ENCODE measurements around the gene SBF2. TPM values are rescaled to one million over a fixed set of nuclear protein-coding genes. Genes with fewer than 3 reads are reported as not detected.

SBF2 gene
- total RNA-seq, 4 donors from 2014 or later: 20.6 to 48.6 (median 26.0) TPM

GRCh38 chr11:9973921-9974320 lies 320.1 kb downstream of the SBF2 start:
- Histone ChIP-seq H3K36me3 (peaks cover 0 to 4% (median 0%) of the 10 kb centered on the region in 3 donors), H3K9me3 (no peaks in the 10 kb centered on the region), H3K4me3 (no peak overlapping the region), H3K4me1 (peaks cover 0 to 3% (median 0%) of the 10 kb centered on the region in 3 donors), H3K27me3 (no peaks in the 10 kb centered on the region), H3K27ac (no peak overlapping the region)
- TF ChIP-seq POLR2A (IDR thresholded peaks at IDR 0.05) (no peak), CTCF (IDR thresholded peaks at IDR 0.05) (no peak)
- intact Hi-C loops (cut with DNase I): loop anchor here (5.0 kb wide), 1 partner anchor 217 kb away; no protein-coding TSS in a partner anchor
- WGBS, 2 donors: 83% methylated on average over 3 of the region's 3 CpGs
- DNase-seq: no peak

- TF ChIP-seq POLR2A (IDR thresholded peaks at IDR 0.05): no peak
- TF ChIP-seq CTCF (IDR thresholded peaks at IDR 0.05): peak; percentile 15 to 75 (median 64)
- H3K4me3 ChIP-seq: no peak overlapping the region
- no peaks in the 10 kb centered on the region for H3K27me3 ChIP-seq
- peaks cover 0 to 9% (median 0%) of the 10 kb centered on the region in 3 donors for H3K36me3 ChIP-seq
- H3K4me1 ChIP-seq: peaks cover 0 to 3% (median 0%) of the 10 kb centered on the region in 3 donors
- H3K9me3 ChIP-seq: no peaks in the 10 kb centered on the region
- intact Hi-C loops (cut with DNase I): loop anchor here (5.0 kb wide), 1 partner anchor 216 kb away; no protein-coding TSS in a partner anchor
- peak overlapping the region in 1 of 4 donors; percentile 22 for H3K27ac ChIP-seq
- DNase-seq: no peak
- 16 to 19% methylated on average over 7 of the region's 7 CpGs for WGBS, 2 donors
Observed at GRCh38 chr11:9972989-9973388, 321.0 kb downstream of the SBF2 start.

GRCh38 chr11:9971894-9972293 lies 322.1 kb downstream of the SBF2 start:
- no peak for DNase-seq
- 85% methylated on average over 3 of the region's 3 CpGs for WGBS, 2 donors
- Histone ChIP-seq H3K36me3 (peaks cover 0 to 20% (median 0%) of the 10 kb centered on the region in 3 donors), H3K4me3 (no peak overlapping the region), H3K27ac (no peak overlapping the region), H3K9me3 (no peaks in the 10 kb centered on the region), H3K4me1 (peaks cover 0 to 3% (median 0%) of the 10 kb centered on the region in 3 donors), H3K27me3 (no peaks in the 10 kb centered on the region)
- intact Hi-C loops (cut with DNase I): loop anchor here (5.0 kb wide), 1 partner anchor 215 kb away; no protein-coding TSS in a partner anchor
- no peak for TF ChIP-seq CTCF (IDR thresholded peaks at IDR 0.05)
- TF ChIP-seq POLR2A (IDR thresholded peaks at IDR 0.05): no peak

- no peak overlapping the region for H3K4me3 ChIP-seq
- no peaks in the 10 kb centered on the region for H3K27me3 ChIP-seq
- TF ChIP-seq POLR2A (IDR thresholded peaks at IDR 0.05): no peak
- TF ChIP-seq CTCF (IDR thresholded peaks at IDR 0.05): no peak
- no peak for DNase-seq
- peaks cover 0 to 3% (median 0%) of the 10 kb centered on the region in 3 donors for H3K4me1 ChIP-seq
- H3K27ac ChIP-seq: no peak overlapping the region
- WGBS, 2 donors: 67 to 80% methylated on average over 2 of the region's 2 CpGs
- H3K9me3 ChIP-seq: no peaks in the 10 kb centered on the region
- intact Hi-C loops (cut with DNase I): no loop called here
- peaks cover 0 to 23% (median 0%) of the 10 kb centered on the region in 3 donors for H3K36me3 ChIP-seq
Observed at GRCh38 chr11:9969068-9969467, 325.0 kb downstream of the SBF2 start.

- DNase-seq: no peak
- Histone ChIP-seq H3K4me1 (no peaks in the 10 kb centered on the region), H3K27me3 (no peaks in the 10 kb centered on the region), H3K27ac (no peak overlapping the region), H3K4me3 (no peak overlapping the region), H3K36me3 (peaks cover 0 to 55% (median 0%) of the 10 kb centered on the region in 3 donors), H3K9me3 (no peaks in the 10 kb centered on the region)
- intact Hi-C loops (cut with DNase I): no loop called here
- no peak for TF ChIP-seq POLR2A (IDR thresholded peaks at IDR 0.05)
- no peak for TF ChIP-seq CTCF (IDR thresholded peaks at IDR 0.05)
Observed at GRCh38 chr11:9962722-9963121, 331.3 kb downstream of the SBF2 start.

All from esophagus squamous epithelium (tissue), 5 donors.